ENCODE results near the gene SRSF6. TPM values are rescaled to one million over a fixed set of nuclear protein-coding genes. Genes with fewer than 3 reads are reported as not detected.
"Not testable (repeated sequence)": the region's sequence is repeated elsewhere in the genome, so short reads cannot be mapped to it uniquely, and the experiment has no call there.

The SRSF6 gene
- total RNA-seq, 1 donor from 2014 or later: 150 TPM

GRCh38 chr20:43420192-43420591, 37.5 kb upstream of the SRSF6 start:
- Histone ChIP-seq H4K20me1 (ENCODE audit: insufficient read depth, low read length) (no peaks in the 10 kb centered on the region), H3K4me3 (ENCODE audit: insufficient read depth, low read depth, low read length) (no peak overlapping the region), H3K27ac (ENCODE audit: low read depth, low read length) (no peak overlapping the region), H3K36me3 (ENCODE audit: insufficient read depth, low read length) (no peaks in the 10 kb centered on the region), H3K9ac (ENCODE audit: low read length) (no peak overlapping the region), H3K9me3 (ENCODE audit: insufficient read depth, low read depth, low read length) (peaks cover 2% of the 10 kb centered on the region), H3K4me1 (ENCODE audit: insufficient read depth, low read length) (no peaks in the 10 kb centered on the region), H3K79me2 (ENCODE audit: insufficient read depth, low read length) (no peaks in the 10 kb centered on the region), H2AFZ (ENCODE audit: low read depth, low read length) (no peak overlapping the region), H3K4me2 (ENCODE audit: low read length) (no peak overlapping the region), H3K27me3 (ENCODE audit: insufficient read depth, low read length) (no peaks in the 10 kb centered on the region)
- H3K36me3 Mint-ChIP-seq (ENCODE audit: low read depth, unreplicated experiment): no peaks in the 10 kb centered on the region
- no peak for DNase-seq (ENCODE audit: low read depth)
- no peak for FAIRE-seq
- no peak overlapping the region for H3K27ac Mint-ChIP-seq (ENCODE audit: unreplicated experiment)
- peaks cover 2% of the 10 kb centered on the region for H3K27me3 Mint-ChIP-seq (ENCODE audit: low read depth, unreplicated experiment)
- TF ChIP-seq CTCF (IDR thresholded peaks at IDR 0.05; ENCODE audit: insufficient read depth, low read depth, low read length) (no peak), EZH2 (IDR thresholded peaks at IDR 0.05; ENCODE audit: insufficient read depth, low read length) (no peak)
- H3K9me3 Mint-ChIP-seq (ENCODE audit: unreplicated experiment): peaks cover 5% of the 10 kb centered on the region
- H3K4me1 Mint-ChIP-seq (ENCODE audit: low read depth, unreplicated experiment): no peaks in the 10 kb centered on the region
- H3K4me3 Mint-ChIP-seq (ENCODE audit: unreplicated experiment): no peak overlapping the region

- not testable (repeated sequence) for H3K4me2 ChIP-seq (ENCODE audit: low read length); DNase-seq (ENCODE audit: low read depth); H3K4me3 Mint-ChIP-seq (ENCODE audit: unreplicated experiment); H3K79me2 ChIP-seq (ENCODE audit: insufficient read depth, low read length); H3K4me1 ChIP-seq (ENCODE audit: insufficient read depth, low read length); FAIRE-seq; H3K9me3 ChIP-seq (ENCODE audit: insufficient read depth, low read depth, low read length); H4K20me1 ChIP-seq (ENCODE audit: insufficient read depth, low read length); H3K9ac ChIP-seq (ENCODE audit: low read length); H3K4me1 Mint-ChIP-seq (ENCODE audit: low read depth, unreplicated experiment); H3K9me3 Mint-ChIP-seq (ENCODE audit: unreplicated experiment); H3K36me3 ChIP-seq (ENCODE audit: insufficient read depth, low read length); H3K27ac ChIP-seq (ENCODE audit: low read depth, low read length); H3K27me3 Mint-ChIP-seq (ENCODE audit: low read depth, unreplicated experiment); H3K27me3 ChIP-seq (ENCODE audit: insufficient read depth, low read length); H2AFZ ChIP-seq (ENCODE audit: low read depth, low read length); H3K4me3 ChIP-seq (ENCODE audit: insufficient read depth, low read depth, low read length); H3K27ac Mint-ChIP-seq (ENCODE audit: unreplicated experiment); H3K36me3 Mint-ChIP-seq (ENCODE audit: low read depth, unreplicated experiment)
Observed at GRCh38 chr20:43420913-43421312, 36.8 kb upstream of the SRSF6 start.

- Mint-ChIP-seq H3K9me3 (ENCODE audit: unreplicated experiment) (peaks cover 2% of the 10 kb centered on the region), H3K4me1 (ENCODE audit: low read depth, unreplicated experiment) (no peaks in the 10 kb centered on the region), H3K27ac (ENCODE audit: unreplicated experiment) (no peak overlapping the region), H3K4me3 (ENCODE audit: unreplicated experiment) (no peak overlapping the region), H3K27me3 (ENCODE audit: low read depth, unreplicated experiment) (peaks cover 9% of the 10 kb centered on the region), H3K36me3 (ENCODE audit: low read depth, unreplicated experiment) (no peaks in the 10 kb centered on the region)
- FAIRE-seq: no peak
- H4K20me1 ChIP-seq (ENCODE audit: insufficient read depth, low read length): no peaks in the 10 kb centered on the region
- H3K4me3 ChIP-seq (ENCODE audit: insufficient read depth, low read depth, low read length): no peak overlapping the region
- no peaks in the 10 kb centered on the region for H3K36me3 ChIP-seq (ENCODE audit: insufficient read depth, low read length)
- no peak overlapping the region for H3K4me2 ChIP-seq (ENCODE audit: low read length)
- no peak overlapping the region for H2AFZ ChIP-seq (ENCODE audit: low read depth, low read length)
- H3K9me3 ChIP-seq (ENCODE audit: insufficient read depth, low read depth, low read length): no peaks in the 10 kb centered on the region
- H3K27me3 ChIP-seq (ENCODE audit: insufficient read depth, low read length): no peaks in the 10 kb centered on the region
- H3K4me1 ChIP-seq (ENCODE audit: insufficient read depth, low read length): no peaks in the 10 kb centered on the region
- no peak overlapping the region for H3K9ac ChIP-seq (ENCODE audit: low read length)
- H3K27ac ChIP-seq (ENCODE audit: low read depth, low read length): no peak overlapping the region
- DNase-seq (ENCODE audit: low read depth): no peak
- no peaks in the 10 kb centered on the region for H3K79me2 ChIP-seq (ENCODE audit: insufficient read depth, low read length)
- TF ChIP-seq EZH2 (IDR thresholded peaks at IDR 0.05; ENCODE audit: insufficient read depth, low read length) (no peak), CTCF (IDR thresholded peaks at IDR 0.05; ENCODE audit: insufficient read depth, low read depth, low read length) (no peak)
Observed at GRCh38 chr20:43426172-43426571, 31.5 kb upstream of the SRSF6 start.
